Epithelial cell of proximal tubule (primary cell): ENCODE results near the gene ALDH7A1. TPM values are rescaled to one million over a fixed set of nuclear protein-coding genes. Genes with fewer than 3 reads are reported as not detected.

Experiments used
- DNase-seq: peaks from one replicate; pipeline ENCODE4 v3.0.0-alpha.2; 2011; ENCODE audit warnings: low read depth
- H3K4me3 ChIP-seq: 2 replicates; pipeline ENCODE4 v1.5.1; 2011; ENCODE audit warnings: low read depth, mild to moderate bottlenecking, low read length
- total RNA-seq: library from RNA; depleted of rRNA; stranded (reverse); fragments of >200 nt; gene quantifications from 2 replicates; pipeline ENCODE4 v1.2.3, GENCODE V29; 2015
- TF ChIP-seq, protein P1 (sequence below): conservative IDR thresholded peaks from 2 replicates; pipeline ENCODE4 v1.5.1; 2012; ENCODE audit warnings: low read depth, mild to moderate bottlenecking, low read length

Gene ALDH7A1
- total RNA-seq, 1 donor from 2014 or later: 25.4 TPM

DNA sequence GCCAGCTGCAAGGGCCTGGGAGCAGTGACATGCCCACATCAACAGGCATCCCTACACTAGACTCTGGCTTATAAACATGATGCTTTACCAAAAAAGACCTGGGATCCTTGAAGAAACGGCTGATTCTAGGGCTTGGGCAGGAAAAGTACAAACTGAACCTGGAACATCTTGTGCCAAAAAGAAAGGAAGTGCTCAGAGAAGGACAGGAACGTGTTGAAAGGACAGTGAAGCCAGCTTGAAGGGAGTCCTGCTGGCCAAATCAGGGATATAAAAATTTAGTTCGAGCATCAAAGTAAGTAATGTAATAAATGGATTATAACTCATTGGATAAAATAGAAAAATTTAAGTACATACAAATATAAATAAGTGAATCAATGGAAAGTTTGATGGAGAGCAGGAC is 58.1 kb downstream of the ALDH7A1 start:
- TF ChIP-seq, protein P1, sequence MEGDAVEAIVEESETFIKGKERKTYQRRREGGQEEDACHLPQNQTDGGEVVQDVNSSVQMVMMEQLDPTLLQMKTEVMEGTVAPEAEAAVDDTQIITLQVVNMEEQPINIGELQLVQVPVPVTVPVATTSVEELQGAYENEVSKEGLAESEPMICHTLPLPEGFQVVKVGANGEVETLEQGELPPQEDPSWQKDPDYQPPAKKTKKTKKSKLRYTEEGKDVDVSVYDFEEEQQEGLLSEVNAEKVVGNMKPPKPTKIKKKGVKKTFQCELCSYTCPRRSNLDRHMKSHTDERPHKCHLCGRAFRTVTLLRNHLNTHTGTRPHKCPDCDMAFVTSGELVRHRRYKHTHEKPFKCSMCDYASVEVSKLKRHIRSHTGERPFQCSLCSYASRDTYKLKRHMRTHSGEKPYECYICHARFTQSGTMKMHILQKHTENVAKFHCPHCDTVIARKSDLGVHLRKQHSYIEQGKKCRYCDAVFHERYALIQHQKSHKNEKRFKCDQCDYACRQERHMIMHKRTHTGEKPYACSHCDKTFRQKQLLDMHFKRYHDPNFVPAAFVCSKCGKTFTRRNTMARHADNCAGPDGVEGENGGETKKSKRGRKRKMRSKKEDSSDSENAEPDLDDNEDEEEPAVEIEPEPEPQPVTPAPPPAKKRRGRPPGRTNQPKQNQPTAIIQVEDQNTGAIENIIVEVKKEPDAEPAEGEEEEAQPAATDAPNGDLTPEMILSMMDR: no peak

DNA sequence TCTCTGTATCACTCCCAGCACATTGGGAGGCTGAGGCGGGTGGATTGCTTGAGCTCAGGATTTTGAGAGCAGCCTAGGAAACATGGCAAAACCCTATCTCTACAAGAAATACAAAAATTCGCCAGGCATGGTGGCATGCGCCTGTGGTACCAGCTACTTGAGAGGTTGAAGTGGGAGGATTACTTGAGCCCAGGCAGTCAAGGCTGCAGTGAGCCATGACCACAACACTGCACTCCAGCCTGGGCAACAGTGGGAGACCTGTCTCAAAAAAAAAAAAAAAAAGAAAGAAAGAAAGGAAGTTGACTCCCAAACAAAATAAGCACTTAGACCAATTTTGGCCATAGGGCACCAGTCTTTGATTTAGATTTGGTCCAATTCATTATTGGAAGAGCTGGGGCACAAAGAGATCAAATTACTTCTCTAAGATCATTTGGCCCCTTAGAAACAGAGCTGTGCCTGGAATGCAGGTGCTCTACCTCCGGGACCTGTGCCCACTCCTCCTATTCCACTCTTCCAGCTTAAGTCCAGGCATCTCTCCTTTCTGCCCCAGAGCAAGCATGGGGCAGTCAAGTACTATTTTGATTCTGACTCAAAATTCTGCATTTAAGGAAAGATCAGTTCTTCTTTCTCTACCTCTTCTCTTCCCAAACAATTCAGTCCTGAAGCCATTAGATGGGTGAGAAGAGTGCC is 59.0 kb downstream of the ALDH7A1 start:
- no peak for DNase-seq
- no peak overlapping the region for H3K4me3 ChIP-seq
- TF ChIP-seq, protein P1: no peak

More for the DNA sequence above, 58.1 kb downstream of the ALDH7A1 start:
- no peak overlapping the region for H3K4me3 ChIP-seq
- DNase-seq: no peak

DNA sequence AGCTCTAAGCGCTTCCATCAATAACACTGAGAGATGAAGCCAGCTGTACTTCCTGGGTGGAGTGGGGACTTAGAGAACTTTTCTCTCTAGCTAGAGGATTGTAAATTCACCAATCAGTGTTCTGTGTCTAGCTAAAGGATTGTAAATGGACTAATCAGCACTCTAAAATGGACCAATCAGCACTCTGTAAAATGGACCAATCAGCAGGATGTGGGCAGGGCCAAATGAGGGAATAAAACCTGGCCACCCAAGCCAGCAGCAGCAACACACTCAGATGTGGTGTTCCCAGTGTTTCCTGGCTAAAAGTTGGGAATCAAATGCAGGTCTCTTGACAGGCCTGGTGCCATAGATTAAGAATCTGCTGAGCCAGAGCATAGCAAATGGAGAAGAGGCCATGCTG is 60.5 kb downstream of the ALDH7A1 start:
- TF ChIP-seq, protein P1: no peak
- DNase-seq: no peak

DNA sequence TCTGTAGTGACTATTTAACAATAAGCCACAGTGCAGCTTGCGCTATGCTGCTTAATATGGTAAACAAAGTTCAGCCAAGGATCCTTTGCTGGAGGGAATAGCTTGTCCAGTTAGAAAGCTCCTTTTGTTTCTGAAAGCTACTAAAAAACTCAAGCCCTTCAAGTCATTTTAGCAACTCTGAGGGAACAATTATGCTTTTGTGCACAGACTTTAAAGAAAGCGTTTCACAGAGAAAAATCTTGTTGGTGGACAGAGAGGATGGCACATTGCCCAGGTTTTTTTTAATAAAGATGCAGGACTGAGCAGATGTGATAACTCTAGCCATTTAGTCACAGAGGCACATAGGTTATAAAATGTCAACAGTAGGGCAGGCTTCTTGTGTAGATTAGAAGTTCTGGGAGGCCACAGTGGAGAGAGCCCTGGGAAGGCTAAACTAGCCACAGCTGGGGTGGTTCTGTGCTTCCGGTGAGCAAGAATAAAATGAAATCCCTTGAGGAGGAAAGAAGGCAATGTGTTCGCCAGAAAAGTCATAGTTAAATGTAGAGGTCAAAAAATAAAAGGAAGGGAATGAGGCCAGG is 63.4 kb downstream of the ALDH7A1 start:
- H3K4me3 ChIP-seq: no peak overlapping the region
- TF ChIP-seq, protein P1: no peak
- no peak for DNase-seq

More for the DNA sequence above, 60.5 kb downstream of the ALDH7A1 start:
- H3K4me3 ChIP-seq: no peak overlapping the region

DNA sequence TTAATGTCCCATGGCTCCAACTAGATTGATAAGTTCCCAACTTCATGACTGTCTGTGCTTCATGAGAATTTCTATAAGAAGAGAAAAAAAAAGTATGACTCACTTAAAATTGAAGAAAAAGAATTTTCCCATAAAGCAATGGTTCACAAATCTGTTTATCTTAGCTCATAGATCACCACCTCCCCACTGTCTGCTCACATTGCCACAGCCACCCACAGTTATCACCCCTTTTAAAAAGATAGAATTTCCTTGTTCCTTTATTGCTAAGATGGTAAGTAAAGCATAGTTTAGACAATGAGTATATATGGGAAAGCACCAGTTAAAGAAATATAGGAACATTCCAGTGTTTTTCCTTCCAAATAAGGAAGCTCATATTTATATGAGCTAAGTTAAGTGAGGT is 67.1 kb downstream of the ALDH7A1 start:
- H3K4me3 ChIP-seq: no peak overlapping the region
- TF ChIP-seq, protein P1: no peak
- no peak for DNase-seq

DNA sequence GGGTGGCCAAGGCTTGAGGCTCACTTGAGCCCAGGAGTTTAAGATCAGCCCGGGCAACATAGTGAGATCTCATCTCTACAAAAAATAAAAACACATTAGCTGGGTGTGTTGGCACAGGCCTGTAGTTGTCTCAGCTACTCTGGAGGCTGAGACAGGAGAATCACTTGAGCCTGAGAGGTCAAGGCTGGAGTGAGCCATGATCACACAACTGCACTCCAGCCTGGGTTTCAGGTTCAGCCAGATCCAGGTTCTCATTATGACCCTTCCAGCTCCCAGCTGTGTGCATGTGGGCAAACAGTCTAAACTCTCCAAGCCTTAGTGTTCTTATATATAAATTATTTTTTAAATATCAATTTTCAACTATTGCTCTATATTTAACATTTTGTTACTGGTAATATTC is 67.9 kb downstream of the ALDH7A1 start:
- H3K4me3 ChIP-seq: no peak overlapping the region
- TF ChIP-seq, protein P1: no peak
- no peak for DNase-seq

DNA sequence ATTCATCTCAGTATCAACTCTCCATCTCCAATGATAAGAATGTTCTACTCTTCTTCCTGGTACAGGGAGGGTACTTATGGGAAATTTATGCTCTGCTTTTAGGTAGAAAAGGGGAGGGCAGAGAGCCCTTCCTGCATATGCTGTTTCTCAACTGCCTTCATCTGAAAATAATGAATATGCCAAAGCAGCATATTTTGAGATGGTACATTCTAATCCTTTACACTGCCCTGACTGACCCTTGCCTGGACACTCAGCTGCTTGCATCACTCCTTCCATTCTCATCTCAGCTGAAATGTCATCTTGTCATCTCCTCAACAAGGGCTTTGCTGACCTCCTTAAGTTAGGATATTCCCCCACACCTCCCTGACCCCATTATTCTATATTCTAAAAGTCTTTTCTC is 68.5 kb downstream of the ALDH7A1 start:
- TF ChIP-seq, protein P1: no peak
- no peak for DNase-seq
- H3K4me3 ChIP-seq: no peak overlapping the region
